OCI-LY7 (cell line): ENCODE results near the gene CNKSR3. TPM values are rescaled to one million over a fixed set of nuclear protein-coding genes. Genes with fewer than 3 reads are reported as not detected.

Source experiments
- BruUV-seq: library from RNA; stranded (reverse); fragments of 400-500 nt; replicated peaks from 2 replicates; lab custom pipeline; 2021; lab: Mats Ljungman, UMichigan
- CTCF ChIA-PET: fragments of 300-600 bp; sonication (Branson Sonifier 250); formaldehyde crosslinking; loops from one replicate; lab custom pipeline; 2022; ENCODE audit warnings: antibody characterized with exemption; ENCODE audit not compliant: unreplicated experiment; lab: Charles Lee
- POLR2A ChIA-PET: fragments of 300-600 bp; sonication (Branson Sonifier 250); formaldehyde crosslinking; loops from one replicate; lab custom pipeline; 2022; ENCODE audit warnings: antibody characterized with exemption; lab: Charles Lee
- DNase-seq: peaks from one replicate; pipeline ENCODE4 v3.0.0-alpha.2; 2015; ENCODE audit warnings: low spot score
- H2AFZ ChIP-seq: fragments of 200-600 bp; sonication (generic), shearing (Covaris generic); 2 replicates; pipeline ENCODE4 v1.6.1; 2014; ENCODE audit warnings: mild to moderate bottlenecking, antibody characterized with exemption, low read length, moderate library complexity
- H3K27ac ChIP-seq: fragments of 200-600 bp; sonication (generic); 2 replicates; pipeline ENCODE4 v1.5.1; 2014; ENCODE audit warnings: mixed run types, low read depth, mild to moderate bottlenecking, moderate library complexity, low read length, inconsistent platforms; ENCODE audit not compliant: poor library complexity, severe bottlenecking
- H3K36me3 ChIP-seq: fragments of 200-600 bp; sonication (generic); 2 replicates; pipeline ENCODE4 v1.6.1; 2014; ENCODE audit warnings: mild to moderate bottlenecking, antibody characterized with exemption, low read length, moderate library complexity, mixed read lengths; ENCODE audit not compliant: insufficient read depth
- H3K4me1 ChIP-seq: fragments of 200-600 bp; sonication (generic); 2 replicates; pipeline ENCODE4 v1.5.1; 2014; ENCODE audit warnings: mild to moderate bottlenecking, low read length; ENCODE audit not compliant: insufficient read depth, poor library complexity, severe bottlenecking
- H3K4me2 ChIP-seq: fragments of 200-600 bp; sonication (generic); 2 replicates; pipeline ENCODE4 v1.6.1; 2014; ENCODE audit warnings: mild to moderate bottlenecking, low read length
- H3K4me3 ChIP-seq: fragments of 200-600 bp; sonication (generic); 2 replicates; pipeline ENCODE4 v1.5.1; 2014; ENCODE audit warnings: mild to moderate bottlenecking, low read depth, low read length; ENCODE audit not compliant: poor library complexity, severe bottlenecking
- H3K79me2 ChIP-seq: fragments of 200-600 bp; sonication (generic); 2 replicates; pipeline ENCODE4 v1.6.1; 2016; ENCODE audit warnings: low read depth, mild to moderate bottlenecking, low read length, moderate library complexity, mixed read lengths; ENCODE audit not compliant: insufficient read depth
- H3K9me2 ChIP-seq: fragments of 200-600 bp; sonication (generic); 2 replicates; pipeline ENCODE4 v1.6.1; 2016; ENCODE audit warnings: mild to moderate bottlenecking, low read length, mixed read lengths; ENCODE audit not compliant: insufficient read depth
- H3K9me3 ChIP-seq: fragments of 200-600 bp; sonication (generic); 2 replicates; pipeline ENCODE4 v1.6.1; 2014; ENCODE audit warnings: mild to moderate bottlenecking, mixed run types, low read length, mixed read lengths
- H4K20me1 ChIP-seq: fragments of 200-600 bp; sonication (generic); 2 replicates; pipeline ENCODE4 v1.6.1; 2014; ENCODE audit warnings: mild to moderate bottlenecking, antibody characterized with exemption, low read length, moderate library complexity, mixed read lengths; ENCODE audit not compliant: insufficient read depth
- EZH2phosphoT487 ChIP-seq: fragments of 200-600 bp; sonication (generic); IDR thresholded peaks from 2 replicates; pipeline ENCODE4 v1.6.1; 2018; ENCODE audit warnings: low read depth, borderline replicate concordance, mild to moderate bottlenecking, mixed run types, antibody characterized with exemption, low read length, moderate library complexity, mixed read lengths
- intact Hi-C: fragments of 100-400 bp; cut with micrococcal nuclease; formaldehyde crosslinking; loops from one replicate; pipeline ENCODE4 v1.10.0; 2022; ENCODE audit not compliant: unreplicated experiment
- total RNA-seq, 2 experiments: library from RNA; depleted of rRNA in 1 of 2; stranded (reverse); fragments of >200 nt in 1 of 2; shearing (Covaris generic) in 1 of 2; gene quantifications; 2 replicates each; pipeline ENCODE4 v1.2.3, GENCODE V29; 2014 to 2022
- TF ChIP-seq, protein P1 (sequence below): fragments of 200-600 bp; sonication (generic); conservative IDR thresholded peaks from 2 replicates; pipeline ENCODE4 v1.5.1; 2014; ENCODE audit warnings: mild to moderate bottlenecking, antibody characterized with exemption, low read length, moderate library complexity, mixed read lengths

CNKSR3 gene
- total RNA-seq, 2 experiments from 2014 or later: not detected

- no peak for TF ChIP-seq EZH2phosphoT487
- TF ChIP-seq, protein P1, sequence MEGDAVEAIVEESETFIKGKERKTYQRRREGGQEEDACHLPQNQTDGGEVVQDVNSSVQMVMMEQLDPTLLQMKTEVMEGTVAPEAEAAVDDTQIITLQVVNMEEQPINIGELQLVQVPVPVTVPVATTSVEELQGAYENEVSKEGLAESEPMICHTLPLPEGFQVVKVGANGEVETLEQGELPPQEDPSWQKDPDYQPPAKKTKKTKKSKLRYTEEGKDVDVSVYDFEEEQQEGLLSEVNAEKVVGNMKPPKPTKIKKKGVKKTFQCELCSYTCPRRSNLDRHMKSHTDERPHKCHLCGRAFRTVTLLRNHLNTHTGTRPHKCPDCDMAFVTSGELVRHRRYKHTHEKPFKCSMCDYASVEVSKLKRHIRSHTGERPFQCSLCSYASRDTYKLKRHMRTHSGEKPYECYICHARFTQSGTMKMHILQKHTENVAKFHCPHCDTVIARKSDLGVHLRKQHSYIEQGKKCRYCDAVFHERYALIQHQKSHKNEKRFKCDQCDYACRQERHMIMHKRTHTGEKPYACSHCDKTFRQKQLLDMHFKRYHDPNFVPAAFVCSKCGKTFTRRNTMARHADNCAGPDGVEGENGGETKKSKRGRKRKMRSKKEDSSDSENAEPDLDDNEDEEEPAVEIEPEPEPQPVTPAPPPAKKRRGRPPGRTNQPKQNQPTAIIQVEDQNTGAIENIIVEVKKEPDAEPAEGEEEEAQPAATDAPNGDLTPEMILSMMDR: no peak
- H3K4me1 ChIP-seq: no peaks in the 10 kb centered on the region
- no peak overlapping the region for H2AFZ ChIP-seq
- CTCF ChIA-PET: no interaction called here
- H4K20me1 ChIP-seq: no peaks in the 10 kb centered on the region
- no peaks in the 10 kb centered on the region for H3K9me3 ChIP-seq
- no peak overlapping the region for H3K4me3 ChIP-seq
- no peaks in the 10 kb centered on the region for H3K9me2 ChIP-seq
- H3K36me3 ChIP-seq: no peaks in the 10 kb centered on the region
- no peak overlapping the region for H3K27ac ChIP-seq
- POLR2A ChIA-PET: no interaction called here
- DNase-seq: no peak
- no TSS peak for BruUV-seq
- H3K79me2 ChIP-seq: no peaks in the 10 kb centered on the region
- intact Hi-C loops: no loop called here
- H3K4me2 ChIP-seq: no peak overlapping the region
Observed at GRCh38 chr6:154432533-154433476, 77.7 kb downstream of the CNKSR3 start.

- Histone ChIP-seq H4K20me1 (no peaks in the 10 kb centered on the region), H3K4me2 (no peak overlapping the region), H3K4me1 (no peaks in the 10 kb centered on the region), H3K27ac (no peak overlapping the region), H3K36me3 (no peaks in the 10 kb centered on the region), H3K79me2 (no peaks in the 10 kb centered on the region), H2AFZ (no peak overlapping the region), H3K9me3 (no peaks in the 10 kb centered on the region), H3K9me2 (no peaks in the 10 kb centered on the region), H3K4me3 (no peak overlapping the region)
- ChIA-PET CTCF (no interaction called here), POLR2A (interaction anchor here (0.6 to 1.2 kb wide), 4 partner anchors 9 to 91 kb away, joined by 3 to 6 read pairs (median 4); no protein-coding TSS in a partner anchor)
- intact Hi-C loops: no loop called here
- no TSS peak for BruUV-seq
- no peak for DNase-seq
- TF ChIP-seq EZH2phosphoT487: no peak
- TF ChIP-seq, protein P1: no peak
Observed at GRCh38 chr6:154430481-154430919, 80.0 kb downstream of the CNKSR3 start.

- H3K36me3 ChIP-seq: no peaks in the 10 kb centered on the region
- no peak overlapping the region for H3K4me2 ChIP-seq
Observed at GRCh38 chr6:154429711-154430110, 80.8 kb downstream of the CNKSR3 start.

More at GRCh38 chr6:154429711-154430110, 80.8 kb downstream of the CNKSR3 start:
- no peaks in the 10 kb centered on the region for H3K9me3 ChIP-seq
- DNase-seq: no peak
- POLR2A ChIA-PET: no interaction called here
- no peaks in the 10 kb centered on the region for H3K79me2 ChIP-seq
- TF ChIP-seq, protein P1: no peak
- TF ChIP-seq EZH2phosphoT487: no peak
- BruUV-seq: no TSS peak
- intact Hi-C loops: no loop called here
- CTCF ChIA-PET: no interaction called here
- H2AFZ ChIP-seq: no peak overlapping the region
- no peaks in the 10 kb centered on the region for H4K20me1 ChIP-seq
- H3K4me1 ChIP-seq: no peaks in the 10 kb centered on the region
- no peaks in the 10 kb centered on the region for H3K9me2 ChIP-seq
- no peak overlapping the region for H3K27ac ChIP-seq
- H3K4me3 ChIP-seq: no peak overlapping the region
